Kidney glomerular epithelial cell (primary cell): ENCODE data around the gene METAP1.
"Not testable (repeated sequence)": the region's sequence is repeated elsewhere in the genome, so short reads cannot be mapped to it uniquely, and the experiment has no call there.

Experiments
- DNase-seq: peaks from one replicate; lab custom pipeline; 2025; lab: John Stamatoyannopoulos, UW

Gene METAP1

GRCh38 chr4:99099814-99100213 lies 104.3 kb downstream of the METAP1 start:
- DNase-seq, result not testable (repeated sequence)

- DNase-seq, result no peak
These were observed 105.4 kb downstream of the METAP1 start for GRCh38 chr4:99100876-99101275.

- DNase-seq, result no peak
These were observed 107.1 kb downstream of the METAP1 start for GRCh38 chr4:99102634-99103033.

- DNase-seq, result no peak
These were observed 107.6 kb downstream of the METAP1 start for GRCh38 chr4:99103166-99103565.

- no peak for DNase-seq
These were observed 108.6 kb downstream of the METAP1 start for GRCh38 chr4:99104153-99104552.

- DNase-seq, result not testable (repeated sequence)
These were observed 113.8 kb downstream of the METAP1 start for GRCh38 chr4:99109286-99109685.
